CD4-positive, alpha-beta T cell (primary cell): ENCODE measurements around the gene DOK3. TPM values are rescaled to one million over a fixed set of nuclear protein-coding genes. Genes with fewer than 3 reads are reported as not detected.
"Not testable (repeated sequence)": the region's sequence is repeated elsewhere in the genome, so short reads cannot be mapped to it uniquely, and the experiment has no call there.

Source experiments
- ATAC-seq: fragments of 200-7000 bp; cut with Tn5 transposase; one replicate; pipeline ENCODE4 v1.10.0; 2022; ENCODE audit warnings: mild to moderate bottlenecking; ENCODE audit not compliant: poor library complexity
- CTCF ChIA-PET: fragments of 350-600 bp; sonication (Branson Sonifier 250); formaldehyde crosslinking; loops from one replicate; lab custom pipeline; 2021; ENCODE audit warnings: antibody characterized with exemption, inconsistent platforms; lab: Charles Lee
- POLR2A ChIA-PET: fragments of 350-600 bp; sonication (Branson Sonifier 250); formaldehyde crosslinking; loops from one replicate; lab custom pipeline; 2021; ENCODE audit warnings: antibody characterized with exemption, inconsistent platforms; lab: Charles Lee
- DNase-seq, 14 experiments: peaks; one replicate each; pipeline ENCODE4 v3.0.0-alpha.2; 2013 to 2020; ENCODE audit warnings: mixed read lengths in 2 of 14
- H3K27ac ChIP-seq, 2 donors: one replicate each; pipeline versions ENCODE4 v1.5.1 to v1.7.0; 2013; ENCODE audit warnings: low read length in 2 of 2, low read depth in 1 of 2, mild to moderate bottlenecking in 1 of 2
- H3K27me3 ChIP-seq, 2 experiments: 1 replicate in 1 of 2; 2 replicates in 1 of 2; pipeline versions ENCODE4 v1.6.1 to v1.7.0; 2013; ENCODE audit warnings: low read length in 2 of 2, control low read depth in 1 of 2, mild to moderate bottlenecking in 1 of 2, moderate library complexity in 1 of 2; ENCODE audit not compliant: insufficient read depth in 2 of 2, control insufficient read depth in 1 of 2
- H3K36me3 ChIP-seq: one replicate; pipeline ENCODE4 v1.6.1; 2013; ENCODE audit warnings: low read length, control low read depth; ENCODE audit not compliant: insufficient read depth
- H3K4me1 ChIP-seq: one replicate; pipeline ENCODE4 v1.6.1; 2013; ENCODE audit warnings: low read length, control low read depth; ENCODE audit not compliant: insufficient read depth
- H3K4me3 ChIP-seq: one replicate; pipeline ENCODE4 v1.5.1; 2013; ENCODE audit warnings: mild to moderate bottlenecking, low read length, moderate library complexity
- H3K9me3 ChIP-seq, 2 experiments: 1 replicate in 1 of 2; 2 replicates in 1 of 2; pipeline versions ENCODE4 v1.6.1 to v1.7.0; 2013; ENCODE audit warnings: low read length in 2 of 2, mild to moderate bottlenecking in 2 of 2, control low read depth in 1 of 2, moderate library complexity in 1 of 2; ENCODE audit not compliant: control insufficient read depth in 1 of 2, insufficient read depth in 1 of 2
- H3K27ac Mint-ChIP-seq: one replicate; pipeline ENCODE4 v1.8.0; 2020; ENCODE audit warnings: mixed read lengths
- H3K27me3 Mint-ChIP-seq: one replicate; pipeline ENCODE4 v1.8.0; 2021; ENCODE audit warnings: mixed read lengths
- H3K36me3 Mint-ChIP-seq: one replicate; pipeline ENCODE4 v1.8.0; 2021; ENCODE audit warnings: low read depth, mixed read lengths
- H3K4me1 Mint-ChIP-seq: one replicate; pipeline ENCODE4 v1.8.0; 2021; ENCODE audit warnings: low read depth, mixed read lengths
- H3K4me3 Mint-ChIP-seq: one replicate; pipeline ENCODE4 v1.8.0; 2020; ENCODE audit warnings: mild to moderate bottlenecking, mixed read lengths
- H3K9me3 Mint-ChIP-seq: one replicate; pipeline ENCODE4 v1.8.0; 2020; ENCODE audit warnings: mixed read lengths
- CTCF ChIP-seq: fragments of 200-600 bp; IDR thresholded peaks from one replicate; pipeline ENCODE4 v1.8.0; 2022; ENCODE audit warnings: antibody characterized with exemption, mild to moderate bottlenecking
- intact Hi-C, 2 experiments: fragments of 100-400 bp; cut with DNase I in 1 of 2; cut with micrococcal nuclease in 1 of 2; formaldehyde crosslinking; loops; one replicate each; pipeline versions ENCODE4 v1.15.1 to v1.9.0; 2023 to 2025; cut with DNase I, micrococcal nuclease
- total RNA-seq, 174 experiments: library from RNA in 2 of 174; stranded (reverse) in 2 of 174; gene quantifications; one replicate each; pipeline ENCODE4 v1.2.3 and lab custom pipeline; 2021 to 2026

Gene DOK3
- total RNA-seq, 2 experiments from 2014 or later, result 1.3 to 1.4 TPM

- H3K36me3 Mint-ChIP-seq, result peaks cover 66% of the 10 kb centered on the region
- ATAC-seq (no peak), DNase-seq (no peak)
- H3K27ac ChIP-seq, result no peak overlapping the region
- intact Hi-C loops, result no loop called here
- peaks cover 4% of the 10 kb centered on the region for H3K4me1 Mint-ChIP-seq
- no peak for TF ChIP-seq CTCF
- H3K9me3 Mint-ChIP-seq, result no peaks in the 10 kb centered on the region
- no peak overlapping the region for H3K27ac Mint-ChIP-seq
- H3K4me3 ChIP-seq, result no peak overlapping the region
- H3K36me3 ChIP-seq, result peaks cover 77% of the 10 kb centered on the region
- no peaks in the 10 kb centered on the region for H3K4me1 ChIP-seq
- no peaks in the 10 kb centered on the region for H3K27me3 Mint-ChIP-seq
- POLR2A ChIA-PET, result no interaction called here
- no peaks in the 10 kb centered on the region for H3K9me3 ChIP-seq
- H3K27me3 ChIP-seq, result no peaks in the 10 kb centered on the region
- CTCF ChIA-PET, result no interaction called here
- H3K4me3 Mint-ChIP-seq, result no peak overlapping the region
These were observed 26.8 kb upstream of the DOK3 start for GRCh38 chr5:177536386-177536785.

- Mint-ChIP-seq H3K4me3 (no peak overlapping the region), H3K36me3 (peaks cover 61% of the 10 kb centered on the region), H3K27me3 (no peaks in the 10 kb centered on the region), H3K9me3 (no peaks in the 10 kb centered on the region), H3K27ac (no peak overlapping the region), H3K4me1 (peaks cover 4% of the 10 kb centered on the region)
- no peak overlapping the region for H3K27ac ChIP-seq
- no peaks in the 10 kb centered on the region for H3K4me1 ChIP-seq
- no peaks in the 10 kb centered on the region for H3K27me3 ChIP-seq
- no peak for TF ChIP-seq CTCF
- POLR2A ChIA-PET, result interaction anchor here (0.6 kb wide), 1 partner anchor 527 kb away, joined by 3 read pairs; no protein-coding TSS in a partner anchor
- CTCF ChIA-PET, result no interaction called here
- no peak overlapping the region for H3K4me3 ChIP-seq
- intact Hi-C loops, result no loop called here
- peaks cover 82% of the 10 kb centered on the region for H3K36me3 ChIP-seq
- no peak for DNase-seq
- H3K9me3 ChIP-seq, result no peaks in the 10 kb centered on the region
- ATAC-seq, result no peak
These were observed 25.5 kb upstream of the DOK3 start for GRCh38 chr5:177535125-177535524.

DNA sequence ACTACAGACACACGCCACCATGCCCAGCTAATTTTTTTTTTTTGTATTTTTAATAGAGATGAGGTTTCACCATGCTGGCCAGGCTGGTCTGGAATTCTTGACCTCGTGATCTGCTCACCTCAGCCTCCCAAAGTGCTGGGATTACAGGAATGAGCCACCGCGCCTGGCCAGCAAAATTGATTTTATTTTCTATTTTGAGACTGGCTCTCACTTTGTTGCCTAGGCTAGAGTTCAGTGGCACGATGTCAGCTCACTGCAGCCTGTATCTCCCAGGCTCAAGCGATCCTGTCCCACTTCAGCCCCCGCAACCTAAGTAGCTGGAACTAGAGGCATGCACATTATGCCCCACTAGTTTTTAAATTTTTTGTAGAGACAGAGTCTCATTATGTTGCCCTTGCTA, 24.8 kb upstream of the DOK3 start:
- H3K4me1 Mint-ChIP-seq, CTCF ChIA-PET, H3K27ac Mint-ChIP-seq, H3K4me1 ChIP-seq, ATAC-seq, H3K9me3 Mint-ChIP-seq, H3K27me3 ChIP-seq, H3K27me3 Mint-ChIP-seq, H3K4me3 Mint-ChIP-seq, intact Hi-C loops, H3K27ac ChIP-seq, H3K9me3 ChIP-seq, H3K4me3 ChIP-seq, DNase-seq: not testable (repeated sequence)
- H3K36me3 Mint-ChIP-seq, result peaks cover 58% of the 10 kb centered on the region
- H3K36me3 ChIP-seq, result peaks cover 82% of the 10 kb centered on the region
- POLR2A ChIA-PET, result interaction anchor here (0.6 kb wide), 1 partner anchor 86 kb away, joined by 3 read pairs; no protein-coding TSS in a partner anchor

DNA sequence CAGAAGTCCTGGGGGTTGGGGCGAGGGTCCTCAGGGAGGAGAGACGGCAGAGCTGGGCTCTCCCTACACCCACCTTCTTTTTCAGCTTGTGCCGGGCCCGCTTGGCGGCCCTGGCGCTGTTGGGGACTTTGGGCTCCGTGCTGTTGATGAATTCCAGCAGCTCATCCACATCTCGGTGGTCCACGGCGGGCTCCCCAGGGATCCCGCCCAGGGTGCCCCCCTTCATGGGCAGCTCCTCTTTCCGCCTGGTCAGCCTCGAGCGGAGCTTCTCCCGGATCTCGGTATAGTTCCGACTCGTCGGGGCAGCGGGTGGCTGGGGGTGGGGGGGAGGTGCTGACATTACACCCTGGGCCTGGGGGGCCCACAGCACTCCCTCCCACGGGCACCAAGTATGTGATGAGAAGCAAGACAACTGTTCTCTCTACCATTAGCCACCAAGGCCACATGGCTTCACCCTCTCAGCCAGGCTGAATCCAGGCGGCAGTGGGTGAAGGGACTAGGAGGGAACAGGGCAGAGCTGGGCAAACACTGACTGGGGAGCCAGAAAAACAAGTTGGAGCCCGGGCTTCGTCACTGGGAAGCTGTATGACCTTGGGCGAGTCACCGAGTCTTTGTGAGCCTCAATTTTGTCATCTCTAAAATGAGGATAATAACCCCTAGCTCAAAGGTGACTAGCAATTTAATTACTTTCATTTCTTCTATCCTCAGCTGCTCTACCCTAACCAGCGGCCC, 21.7 kb upstream of the DOK3 start:
- no peaks in the 10 kb centered on the region for H3K9me3 ChIP-seq
- no peak overlapping the region for H3K27ac Mint-ChIP-seq
- intact Hi-C loops, result no loop called here
- H3K36me3 ChIP-seq, result peaks cover 81% of the 10 kb centered on the region
- H3K36me3 Mint-ChIP-seq, result peaks cover 32% of the 10 kb centered on the region
- no peak for DNase-seq
- no peak overlapping the region for H3K4me3 Mint-ChIP-seq
- no peaks in the 10 kb centered on the region for H3K27me3 Mint-ChIP-seq
- POLR2A ChIA-PET, result no interaction called here
- no peak overlapping the region for H3K27ac ChIP-seq
- no peak for ATAC-seq
- no peak for TF ChIP-seq CTCF
- H3K4me1 Mint-ChIP-seq, result no peaks in the 10 kb centered on the region
- H3K27me3 ChIP-seq, result no peaks in the 10 kb centered on the region
- H3K4me3 ChIP-seq, result no peak overlapping the region
- CTCF ChIA-PET, result no interaction called here
- no peaks in the 10 kb centered on the region for H3K9me3 Mint-ChIP-seq
- no peaks in the 10 kb centered on the region for H3K4me1 ChIP-seq
